Fibroblast of villous mesenchyme (primary cell): ENCODE results near the gene CFAP100. TPM values are rescaled to one million over a fixed set of nuclear protein-coding genes. Genes with fewer than 3 reads are reported as not detected.

Experiments used
- DNase-seq: peaks from one replicate; pipeline ENCODE4 v3.0.0-alpha.2; 2010; ENCODE audit warnings: low read depth
- H3K4me3 ChIP-seq: 2 replicates; pipeline ENCODE4 v1.5.1; 2011; ENCODE audit warnings: low read depth, mild to moderate bottlenecking, low read length
- total RNA-seq: library from RNA; depleted of rRNA; stranded (reverse); fragments of >200 nt; gene quantifications from 2 replicates; pipeline ENCODE4 v1.2.3, GENCODE V29; 2012
- TF ChIP-seq, protein P1 (sequence below): IDR thresholded peaks from 2 replicates; pipeline ENCODE4 v1.5.1; 2012; ENCODE audit warnings: low read depth, mild to moderate bottlenecking, low read length; ENCODE audit not compliant: insufficient read depth

Gene CFAP100
- total RNA-seq = not detected in 2 replicates

DNA sequence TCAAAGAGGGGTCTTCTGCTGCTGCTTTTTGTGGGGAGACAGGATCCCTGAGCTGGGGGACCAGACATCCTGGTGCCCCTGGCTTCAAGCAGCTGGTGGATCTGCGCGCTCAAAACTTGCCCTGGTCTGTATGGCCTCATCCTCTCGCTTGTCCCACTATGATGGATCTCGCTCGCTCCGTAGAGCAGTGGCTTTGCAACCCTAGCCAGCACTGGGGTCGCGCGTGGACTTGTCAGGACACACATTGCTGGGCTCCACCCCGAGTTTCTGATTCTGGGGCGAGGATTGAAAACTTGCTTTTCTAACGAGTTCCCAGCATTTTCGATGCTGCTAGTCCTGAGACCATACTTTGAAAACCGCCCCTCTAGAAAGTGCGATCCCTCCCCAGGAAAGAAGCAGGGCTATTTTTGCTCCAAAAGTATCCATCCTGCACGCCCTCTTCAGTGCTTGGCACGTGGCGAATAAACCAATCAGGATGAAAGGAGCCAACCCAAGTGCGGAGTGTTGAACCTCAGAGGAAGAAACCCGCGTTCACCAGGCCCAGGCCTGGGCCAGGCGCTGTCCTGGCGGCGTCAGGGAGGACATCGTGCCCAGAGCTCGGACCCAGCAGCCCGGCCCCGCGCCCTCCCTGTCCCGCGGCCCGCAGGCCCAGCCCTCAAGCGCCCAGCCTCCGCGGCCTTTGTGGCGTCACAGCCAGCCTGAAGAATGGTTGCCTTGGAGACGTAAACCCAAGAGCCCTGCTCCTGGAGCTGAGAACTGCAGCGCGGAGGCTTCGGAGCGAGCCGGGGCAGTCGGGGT lies at the start of gene CFAP100:
TSS of gene CFAP100 (plus strand) at position 731 of the 798 bp plus-strand sequence. CDS start 1,092 bp downstream, outside the sequence.
- no peak within 1 kb of the TSS for H3K4me3 ChIP-seq
- TF ChIP-seq, protein P1, sequence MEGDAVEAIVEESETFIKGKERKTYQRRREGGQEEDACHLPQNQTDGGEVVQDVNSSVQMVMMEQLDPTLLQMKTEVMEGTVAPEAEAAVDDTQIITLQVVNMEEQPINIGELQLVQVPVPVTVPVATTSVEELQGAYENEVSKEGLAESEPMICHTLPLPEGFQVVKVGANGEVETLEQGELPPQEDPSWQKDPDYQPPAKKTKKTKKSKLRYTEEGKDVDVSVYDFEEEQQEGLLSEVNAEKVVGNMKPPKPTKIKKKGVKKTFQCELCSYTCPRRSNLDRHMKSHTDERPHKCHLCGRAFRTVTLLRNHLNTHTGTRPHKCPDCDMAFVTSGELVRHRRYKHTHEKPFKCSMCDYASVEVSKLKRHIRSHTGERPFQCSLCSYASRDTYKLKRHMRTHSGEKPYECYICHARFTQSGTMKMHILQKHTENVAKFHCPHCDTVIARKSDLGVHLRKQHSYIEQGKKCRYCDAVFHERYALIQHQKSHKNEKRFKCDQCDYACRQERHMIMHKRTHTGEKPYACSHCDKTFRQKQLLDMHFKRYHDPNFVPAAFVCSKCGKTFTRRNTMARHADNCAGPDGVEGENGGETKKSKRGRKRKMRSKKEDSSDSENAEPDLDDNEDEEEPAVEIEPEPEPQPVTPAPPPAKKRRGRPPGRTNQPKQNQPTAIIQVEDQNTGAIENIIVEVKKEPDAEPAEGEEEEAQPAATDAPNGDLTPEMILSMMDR = no peak
- DNase-seq = peak; percentile 27

DNA sequence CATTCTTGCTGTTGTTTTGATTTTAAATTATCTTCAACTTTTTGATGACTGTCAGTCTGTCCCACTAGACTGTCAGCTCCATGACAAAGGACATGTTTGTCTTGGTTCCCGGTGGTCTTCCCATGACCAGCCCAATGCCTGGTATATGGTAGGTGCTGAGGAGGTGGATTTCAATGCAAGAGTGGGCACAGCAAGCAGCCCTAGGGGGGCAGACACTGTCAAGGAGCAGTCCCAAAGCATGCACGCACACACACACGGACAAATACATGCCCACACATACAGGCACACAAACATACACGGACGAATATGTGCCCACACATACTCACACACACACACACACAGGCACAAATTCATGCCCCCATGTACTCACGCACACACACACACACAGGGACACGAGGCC lies 49.5 kb upstream of the CFAP100 start:
- H3K4me3 ChIP-seq = no peak overlapping the region
- DNase-seq = no peak
- TF ChIP-seq, protein P1 = no peak

DNA sequence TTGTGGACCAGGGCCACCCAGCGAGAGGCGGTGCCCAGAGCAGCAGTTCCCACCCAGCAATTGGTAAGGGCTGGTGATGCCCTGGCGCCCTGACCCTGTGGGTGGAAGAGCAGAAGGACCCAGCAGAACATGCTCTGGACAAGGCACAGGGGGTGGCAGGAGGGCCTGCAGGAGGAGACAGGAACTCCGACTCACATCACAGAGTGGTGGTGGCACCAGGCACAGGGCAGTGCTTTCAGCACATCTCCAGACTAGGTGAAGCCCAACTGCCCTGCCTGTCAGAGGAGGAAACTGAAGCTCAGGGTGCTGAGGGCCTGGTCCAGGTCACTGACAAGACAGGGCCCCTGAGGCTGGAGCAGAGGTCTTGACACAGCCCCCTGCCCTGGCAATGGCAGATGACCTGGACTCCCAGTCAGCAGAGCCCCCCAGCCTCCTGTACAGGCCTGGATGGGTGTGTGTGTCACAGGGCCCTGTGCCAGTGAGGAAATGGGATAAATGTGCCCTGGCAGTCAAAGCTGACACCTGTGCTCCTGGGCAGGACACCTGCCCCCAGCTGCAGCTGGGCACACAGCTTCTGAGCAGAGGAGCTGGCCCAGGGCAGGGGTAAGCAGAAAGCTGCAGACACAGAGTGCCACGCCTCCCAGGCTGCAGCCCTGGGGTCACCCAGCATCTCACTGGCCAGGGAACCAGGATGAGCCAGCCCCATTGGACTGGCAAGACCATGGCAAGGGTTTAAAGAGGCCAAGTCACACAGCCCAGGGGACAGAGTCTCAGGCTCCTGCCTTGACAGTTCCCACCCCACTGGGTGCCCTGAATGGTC lies 48.9 kb upstream of the CFAP100 start:
- H3K4me3 ChIP-seq = no peak overlapping the region
- TF ChIP-seq, protein P1 = no peak
- DNase-seq = no peak

DNA sequence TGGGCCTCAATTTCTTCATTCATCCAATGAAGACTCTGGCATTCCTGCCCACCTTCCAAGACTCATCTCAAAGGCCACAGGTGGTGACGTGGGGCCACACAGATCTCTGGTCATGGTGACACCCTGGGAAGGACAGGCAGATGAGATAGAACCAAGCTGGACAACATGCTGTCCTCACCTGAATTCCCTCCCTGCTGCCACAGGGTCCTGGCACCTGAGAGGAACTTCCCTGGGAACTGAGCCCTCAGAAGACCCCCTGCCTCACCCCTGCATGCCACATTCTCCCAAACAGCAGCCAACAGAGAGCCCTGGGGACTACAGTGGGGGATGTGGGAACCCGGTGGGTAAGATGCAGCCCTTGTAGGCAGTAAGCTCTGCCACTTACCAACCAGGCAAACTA lies 48.2 kb upstream of the CFAP100 start:
- DNase-seq = no peak
- TF ChIP-seq, protein P1 = no peak
- H3K4me3 ChIP-seq = no peak overlapping the region

DNA sequence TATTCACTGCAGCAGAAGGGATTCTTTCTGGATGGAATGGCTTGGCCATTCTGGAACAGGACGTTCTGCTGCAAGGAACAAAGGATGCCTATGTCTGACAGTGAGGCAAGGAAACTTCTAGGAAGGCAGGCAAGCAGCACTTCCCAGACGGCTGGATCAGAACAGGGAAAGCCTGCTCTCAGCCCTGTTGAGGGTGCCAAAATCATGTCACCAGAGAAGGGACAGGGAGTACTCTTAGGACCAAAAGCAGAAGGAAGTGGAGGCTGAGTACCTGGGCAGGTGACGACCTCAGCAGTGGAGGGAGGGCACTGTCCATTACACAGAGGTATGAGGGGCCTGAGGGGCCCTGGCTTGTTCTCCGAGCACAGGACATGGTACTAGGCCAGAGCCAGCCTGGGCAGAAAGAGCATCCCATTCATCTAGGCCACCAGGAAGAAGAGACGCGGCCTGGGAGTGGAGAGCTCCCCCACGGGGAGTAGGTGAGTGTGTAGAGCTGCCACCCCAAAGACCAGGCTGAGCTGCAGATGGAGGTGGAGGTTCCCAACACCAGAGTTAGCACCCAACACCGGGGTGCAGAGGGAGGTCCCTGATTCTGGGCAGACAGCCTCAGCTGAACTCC lies 47.1 kb upstream of the CFAP100 start:
- DNase-seq = no peak

DNA sequence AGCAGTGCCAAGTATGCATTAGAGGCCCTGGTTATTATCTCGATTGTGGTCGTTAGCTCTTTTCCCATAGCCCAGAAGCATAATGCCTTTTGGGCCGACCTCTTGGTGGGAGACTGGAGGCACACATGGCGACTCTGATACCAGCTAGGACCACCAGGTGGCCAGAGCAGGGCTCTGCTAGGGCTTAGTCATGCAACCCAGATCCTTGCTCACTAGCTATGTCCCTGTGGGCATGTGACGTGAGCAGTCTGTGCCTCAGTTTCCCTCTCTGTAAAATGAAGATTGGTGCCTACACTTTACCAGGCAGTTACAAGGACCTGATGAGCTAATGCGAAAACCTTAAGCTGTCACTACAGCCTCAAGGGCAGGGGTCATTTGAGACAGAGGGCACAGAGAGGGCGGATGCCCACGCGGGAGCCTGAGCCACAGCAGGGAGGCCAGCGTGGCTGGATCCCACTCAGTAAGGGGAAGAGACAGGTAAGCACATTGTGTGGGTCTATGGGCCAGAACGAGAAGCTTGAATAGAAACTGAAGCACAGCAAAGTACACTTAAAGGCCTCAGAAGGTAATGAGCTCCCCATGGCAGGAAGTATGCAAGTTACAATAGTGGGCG lies 46.3 kb upstream of the CFAP100 start:
- DNase-seq = no peak
- H3K4me3 ChIP-seq = no peak overlapping the region
- TF ChIP-seq, protein P1 = peak; percentile 16

More for the DNA sequence above, 47.1 kb upstream of the CFAP100 start:
- TF ChIP-seq, protein P1 = no peak
- H3K4me3 ChIP-seq = no peak overlapping the region
